Adipocyte (in vitro differentiated cells): ENCODE measurements around the gene NFKB2.

Source experiments
- DNase-seq: peaks from one replicate; pipeline ENCODE4 v3.0.0-alpha.2; 2015; ENCODE audit warnings: low read depth
- H3K27me3 ChIP-seq: replicated peaks from 2 replicates; pipeline ENCODE4 v1.7.0; 2013; ENCODE audit warnings: mild to moderate bottlenecking, low read length, moderate library complexity; ENCODE audit not compliant: control insufficient read depth, insufficient read depth
- H3K36me3 ChIP-seq: 2 replicates; pipeline ENCODE4 v1.7.0; 2013; ENCODE audit warnings: low read length, mild to moderate bottlenecking, moderate library complexity; ENCODE audit not compliant: control insufficient read depth, insufficient read depth, severe bottlenecking
- H3K4me1 ChIP-seq: 2 replicates; pipeline ENCODE4 v1.7.0; 2013; ENCODE audit warnings: mild to moderate bottlenecking, low read length, moderate library complexity; ENCODE audit not compliant: control insufficient read depth, insufficient read depth
- H3K4me3 ChIP-seq: 2 replicates; pipeline ENCODE4 v1.7.0; 2013; ENCODE audit warnings: mild to moderate bottlenecking, low read length, moderate library complexity
- H3K9ac ChIP-seq: 2 replicates; pipeline ENCODE4 v1.7.0; 2013; ENCODE audit warnings: mild to moderate bottlenecking, low read length, moderate library complexity
- H3K9me3 ChIP-seq: 2 replicates; pipeline ENCODE4 v1.7.0; 2013; ENCODE audit warnings: mild to moderate bottlenecking, low read length, moderate library complexity; ENCODE audit not compliant: control insufficient read depth

NFKB2 gene

GRCh38 chr10:102379383-102379782 lies 16.1 kb upstream of the NFKB2 start:
- H3K4me3 ChIP-seq: no peak overlapping the region
- no peaks in the 10 kb centered on the region for H3K27me3 ChIP-seq
- H3K36me3 ChIP-seq: peaks cover 80% of the 10 kb centered on the region
- no peak overlapping the region for H3K9ac ChIP-seq
- no peaks in the 10 kb centered on the region for H3K9me3 ChIP-seq
- no peak for DNase-seq
- no peaks in the 10 kb centered on the region for H3K4me1 ChIP-seq

DNA sequence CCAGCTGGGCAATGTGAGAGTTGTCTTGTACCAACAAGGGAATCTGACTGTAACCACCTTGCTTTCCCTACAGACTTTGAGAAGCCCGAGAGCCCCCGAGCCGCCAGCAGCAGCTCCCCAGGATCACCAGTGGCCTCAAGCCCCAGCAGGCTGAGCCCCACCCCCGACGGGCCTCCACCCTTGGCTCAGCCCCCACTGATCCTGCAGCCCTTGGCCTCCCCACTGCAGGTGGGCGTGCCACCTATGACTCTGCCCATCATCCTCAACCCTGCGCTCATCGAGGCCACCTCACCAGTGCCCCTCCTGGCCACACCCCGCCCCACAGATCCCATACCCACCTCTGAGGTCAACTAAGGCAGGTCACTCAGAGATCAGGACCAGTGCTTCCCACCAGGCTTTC lies 13.5 kb upstream of the NFKB2 start:
- Histone ChIP-seq H3K9me3 (no peaks in the 10 kb centered on the region), H3K4me1 (peaks cover 15% of the 10 kb centered on the region), H3K4me3 (no peak overlapping the region), H3K27me3 (no peaks in the 10 kb centered on the region), H3K9ac (no peak overlapping the region), H3K36me3 (peaks cover 56% of the 10 kb centered on the region)
- DNase-seq: no peak

DNA sequence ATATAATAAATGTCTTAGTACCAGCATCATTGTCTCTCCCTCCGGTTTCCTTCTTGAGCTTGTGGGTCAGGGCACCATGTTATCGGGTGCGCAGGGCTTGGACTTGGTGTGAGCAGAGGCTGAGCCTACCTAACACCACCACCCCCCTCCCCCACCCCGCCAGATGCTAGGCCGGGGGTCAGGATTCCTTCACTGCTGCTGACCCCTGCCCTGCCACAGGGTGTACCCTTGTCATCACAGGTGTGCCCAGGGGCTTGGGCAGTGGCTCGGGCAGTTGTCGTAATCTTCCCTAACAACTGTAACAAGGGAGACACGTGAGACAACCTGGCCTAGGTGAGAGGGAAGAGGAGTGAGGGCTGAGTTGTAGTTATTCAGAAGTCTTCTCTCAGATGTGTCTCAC lies 12.6 kb upstream of the NFKB2 start:
- Histone ChIP-seq H3K27me3 (no peaks in the 10 kb centered on the region), H3K9me3 (no peaks in the 10 kb centered on the region), H3K9ac (no peak overlapping the region), H3K4me3 (no peak overlapping the region), H3K4me1 (peaks cover 15% of the 10 kb centered on the region), H3K36me3 (peaks cover 51% of the 10 kb centered on the region)
- no peak for DNase-seq

DNA sequence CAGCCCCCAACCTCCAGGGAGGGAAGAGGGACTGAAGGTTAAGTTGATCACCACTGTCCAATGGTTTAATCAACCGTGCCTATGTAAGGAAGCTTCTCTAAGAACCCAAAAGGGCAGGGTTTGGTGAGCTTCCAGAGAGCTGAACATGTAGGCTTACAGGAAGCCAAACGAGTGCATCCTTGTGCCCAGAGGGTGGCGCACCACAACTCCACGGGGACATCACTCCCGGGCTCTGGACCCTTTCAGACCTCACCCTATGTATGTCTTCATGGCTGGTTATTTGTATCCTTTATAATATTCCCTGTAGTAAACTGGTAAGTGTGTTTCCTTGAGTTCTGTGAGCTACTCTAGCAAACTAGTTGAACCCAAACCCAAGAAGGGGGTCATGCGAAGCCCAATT lies 11.5 kb upstream of the NFKB2 start:
- DNase-seq: no peak
- Histone ChIP-seq H3K4me1 (peaks cover 15% of the 10 kb centered on the region), H3K27me3 (no peaks in the 10 kb centered on the region), H3K4me3 (no peak overlapping the region), H3K9ac (no peak overlapping the region), H3K36me3 (peaks cover 41% of the 10 kb centered on the region), H3K9me3 (no peaks in the 10 kb centered on the region)

- H3K27me3 ChIP-seq: no peaks in the 10 kb centered on the region
- peak; percentile 67 for DNase-seq
- peaks cover 15% of the 10 kb centered on the region for H3K4me1 ChIP-seq
- H3K36me3 ChIP-seq: peaks cover 33% of the 10 kb centered on the region
- peak overlapping the region; percentile 78 for H3K9ac ChIP-seq
- H3K4me3 ChIP-seq: peak overlapping the region; percentile 65
- H3K9me3 ChIP-seq: no peaks in the 10 kb centered on the region
Observed at GRCh38 chr10:102384606-102385429, 10.7 kb upstream of the NFKB2 start.

DNA sequence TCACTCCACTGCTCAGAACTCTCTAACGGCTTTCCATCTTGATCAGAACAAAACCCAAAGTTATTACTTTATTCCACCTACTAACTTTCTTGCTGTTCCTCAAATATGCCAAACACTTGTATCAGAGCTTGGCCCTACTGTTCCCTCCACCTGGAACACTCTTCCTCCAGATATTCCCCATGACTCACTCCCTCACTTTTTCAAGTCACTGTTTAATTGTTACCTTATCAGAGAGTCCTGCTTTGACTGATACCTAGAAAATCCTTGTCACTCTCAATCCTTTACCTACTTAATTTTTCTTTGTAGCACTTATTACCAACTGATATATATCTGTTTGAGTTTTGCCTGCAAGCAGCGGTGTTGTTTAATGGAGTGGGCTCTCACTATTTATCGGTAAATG lies 5.6 kb upstream of the NFKB2 start:
- Histone ChIP-seq H3K9ac (no peak overlapping the region), H3K27me3 (no peaks in the 10 kb centered on the region), H3K36me3 (no peaks in the 10 kb centered on the region), H3K4me1 (peaks cover 22% of the 10 kb centered on the region), H3K4me3 (no peak overlapping the region), H3K9me3 (no peaks in the 10 kb centered on the region)
- DNase-seq: no peak

- Histone ChIP-seq H3K27me3 (no peaks in the 10 kb centered on the region), H3K4me1 (peaks cover 20% of the 10 kb centered on the region), H3K9me3 (no peaks in the 10 kb centered on the region), H3K36me3 (no peaks in the 10 kb centered on the region), H3K9ac (no peak overlapping the region), H3K4me3 (no peak overlapping the region)
- no peak for DNase-seq
Observed at GRCh38 chr10:102392306-102392705, 3.2 kb upstream of the NFKB2 start.

GRCh38 chr10:102393411-102394078 lies 2.0 kb upstream of the NFKB2 start:
- Histone ChIP-seq H3K9ac (peak overlapping the region; percentile 87), H3K27me3 (no peaks in the 10 kb centered on the region), H3K9me3 (no peaks in the 10 kb centered on the region), H3K4me1 (peaks cover 20% of the 10 kb centered on the region), H3K4me3 (peak overlapping the region; percentile 91), H3K36me3 (peaks cover 9% of the 10 kb centered on the region)
- DNase-seq: no peak

- no peaks in the 10 kb centered on the region for H3K9me3 ChIP-seq
- H3K27me3 ChIP-seq: no peaks in the 10 kb centered on the region
- peak overlapping the region; percentile 87 for H3K9ac ChIP-seq
- peak; percentile 99 for DNase-seq
- peak overlapping the region; percentile 91 for H3K4me3 ChIP-seq
- peaks cover 25% of the 10 kb centered on the region for H3K4me1 ChIP-seq
- peaks cover 9% of the 10 kb centered on the region for H3K36me3 ChIP-seq
Observed at GRCh38 chr10:102394079-102394800, 1.3 kb upstream of the NFKB2 start.

- Histone ChIP-seq H3K9me3 (no peaks in the 10 kb centered on the region), H3K9ac (peak overlapping the region; percentile 87), H3K4me3 (peak overlapping the region; percentile 91), H3K27me3 (no peaks in the 10 kb centered on the region), H3K36me3 (peaks cover 9% of the 10 kb centered on the region), H3K4me1 (peaks cover 29% of the 10 kb centered on the region)
- peak; percentile 67 for DNase-seq
Observed at GRCh38 chr10:102394801-102395399, 605 bp upstream of the NFKB2 start.

DNA sequence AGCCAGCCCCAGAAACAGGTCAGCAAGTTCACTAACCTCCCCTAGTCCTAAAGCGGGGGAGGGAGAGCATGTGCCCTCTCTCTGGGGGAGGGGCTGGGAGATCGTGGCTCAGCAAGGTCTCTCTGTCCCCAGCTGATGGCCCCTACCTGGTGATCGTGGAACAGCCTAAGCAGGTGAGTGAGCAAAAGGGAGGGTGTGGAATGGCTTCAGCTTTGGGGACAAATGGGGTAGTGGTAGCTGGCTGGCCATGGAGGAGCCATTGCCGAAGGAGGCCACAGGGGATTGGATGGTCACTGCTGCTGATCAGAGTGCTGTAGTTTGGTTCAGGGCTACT lies 779 bp downstream of the NFKB2 start:
- no peak for DNase-seq
- Histone ChIP-seq H3K36me3 (peaks cover 14% of the 10 kb centered on the region), H3K9ac (peak overlapping the region; percentile 86), H3K9me3 (no peaks in the 10 kb centered on the region), H3K4me3 (peak overlapping the region; percentile 91), H3K27me3 (no peaks in the 10 kb centered on the region), H3K4me1 (peaks cover 29% of the 10 kb centered on the region)
